GM18867 (cell line): ENCODE measurements around the gene FAM124B.

Experiments used
- ATAC-seq: cut with Tn5 transposase; IDR thresholded peaks from one replicate; pipeline ENCODE4 v1.9.1; 2021; ENCODE audit warnings: mild to moderate bottlenecking, moderate library complexity; ENCODE audit not compliant: unreplicated experiment

The FAM124B gene

GRCh38 chr2:224401641-224402342 is at the start of gene FAM124B:
FAM124B (minus strand) TSS chr2:224402107; CDS start chr2:224401768, 339 bp downstream.
- ATAC-seq = no peak

GRCh38 chr2:224449212-224450147 is 47.6 kb upstream of the FAM124B start:
- no peak for ATAC-seq

- ATAC-seq = no peak
Measured at GRCh38 chr2:224448236-224448635, 46.3 kb upstream of the FAM124B start.

- ATAC-seq = no peak
Measured at GRCh38 chr2:224444783-224445182, 42.9 kb upstream of the FAM124B start.

GRCh38 chr2:224444021-224444420 is 42.1 kb upstream of the FAM124B start:
- ATAC-seq = no peak

- peak; percentile 49 for ATAC-seq
Measured at GRCh38 chr2:224442071-224442967, 40.4 kb upstream of the FAM124B start.

- ATAC-seq = no peak
Measured at GRCh38 chr2:224440988-224441387, 39.1 kb upstream of the FAM124B start.

GRCh38 chr2:224438726-224439125 is 36.8 kb upstream of the FAM124B start:
- no peak for ATAC-seq

GRCh38 chr2:224436634-224437033 is 34.7 kb upstream of the FAM124B start:
- no peak for ATAC-seq

GRCh38 chr2:224434618-224435017 is 32.7 kb upstream of the FAM124B start:
- ATAC-seq = no peak

GRCh38 chr2:224433442-224433841 is 31.5 kb upstream of the FAM124B start:
- no peak for ATAC-seq

- no peak for ATAC-seq
Measured at GRCh38 chr2:224432003-224432579, 30.2 kb upstream of the FAM124B start.

- no peak for ATAC-seq
Measured at GRCh38 chr2:224429441-224429810, 27.5 kb upstream of the FAM124B start.

GRCh38 chr2:224428787-224429440 is 27.0 kb upstream of the FAM124B start:
- no peak for ATAC-seq

GRCh38 chr2:224427471-224427870 is 25.6 kb upstream of the FAM124B start:
- ATAC-seq = no peak

- no peak for ATAC-seq
Measured at GRCh38 chr2:224426656-224427055, 24.7 kb upstream of the FAM124B start.

- ATAC-seq = no peak
Measured at GRCh38 chr2:224421065-224421464, 19.2 kb upstream of the FAM124B start.

- ATAC-seq = no peak
Measured at GRCh38 chr2:224417947-224418346, 16.0 kb upstream of the FAM124B start.

- no peak for ATAC-seq
Measured at GRCh38 chr2:224417361-224417729, 15.4 kb upstream of the FAM124B start.

GRCh38 chr2:224416656-224417360 is 14.9 kb upstream of the FAM124B start:
- no peak for ATAC-seq
